Heart left ventricle (tissue), 16 donors: ENCODE results near the gene ADRA1B. TPM values are rescaled to one million over a fixed set of nuclear protein-coding genes. Genes with fewer than 3 reads are reported as not detected.

Source experiments
- ATAC-seq, 4 donors: fragments of 200-7000 bp; cut with Tn5 transposase; one replicate each; pipeline ENCODE4 v1.9.1; 2020 to 2022; ENCODE audit warnings: moderate library complexity in 4 of 4, mild to moderate bottlenecking in 3 of 4, moderate number of reproducible peaks in 1 of 4
- DNase-seq, 5 donors: peaks; one replicate each; pipeline ENCODE4 v3.0.0-alpha.2; 2020
- H3K27ac ChIP-seq, 12 donors: fragments of 200-600 bp; sonication (generic) in 4 of 12; one replicate each; pipeline versions ENCODE4 v1.5.0 to v1.8.0; 2016 to 2022; ENCODE audit warnings: mild to moderate bottlenecking in 2 of 12
- H3K27me3 ChIP-seq, 9 donors: fragments of 200-600 bp; sonication (generic) in 2 of 9; one replicate each; pipeline versions ENCODE4 v1.5.1 to v1.8.0; 2016 to 2022; ENCODE audit warnings: mild to moderate bottlenecking in 3 of 9
- H3K36me3 ChIP-seq, 9 donors: fragments of 200-600 bp; sonication (generic) in 2 of 9; one replicate each; pipeline versions ENCODE4 v1.5.0 to v1.8.0; 2018 to 2022; ENCODE audit warnings: mild to moderate bottlenecking in 2 of 9
- H3K4me1 ChIP-seq, 12 donors: fragments of 200-600 bp; sonication (generic) in 4 of 12; one replicate each; pipeline versions ENCODE4 v1.5.0 to v1.8.0; 2016 to 2022; ENCODE audit warnings: mild to moderate bottlenecking in 3 of 12
- H3K4me3 ChIP-seq, 12 donors: fragments of 200-600 bp; sonication (generic) in 4 of 12; one replicate each; pipeline versions ENCODE4 v1.5.0 to v1.8.0; 2017 to 2022; ENCODE audit warnings: mild to moderate bottlenecking in 9 of 12, moderate library complexity in 4 of 12
- H3K9me3 ChIP-seq, 12 donors: fragments of 200-600 bp; sonication (generic) in 4 of 12; one replicate each; pipeline versions ENCODE4 v1.5.0 to v1.8.0; 2016 to 2022; ENCODE audit warnings: mild to moderate bottlenecking in 1 of 12
- POLR2A ChIP-seq, 2 donors: fragments of 450-650 bp; IDR thresholded peaks; one replicate each; pipeline ENCODE4 v1.6.1; 2017; ENCODE audit warnings: antibody characterized with exemption in 2 of 2, mild to moderate bottlenecking in 2 of 2, moderate library complexity in 2 of 2
- WGBS, 4 donors: extraction: QIAGEN DNeasy Blood & Tissue Kit in 2 of 4; methylation state at CpG; one replicate each; pipeline versions ENCODE4 v1.1.5 to v1.1.7; 2013 to 2018; 5-methylcytosine and 5-hydroxymethylcytosine counted together
- intact Hi-C, 10 donors: fragments of 100-400 bp; cut with DNase I; formaldehyde crosslinking; loops; one replicate each; pipeline versions ENCODE4 v1.11.1 to v1.14.2; 2022
- polyA plus RNA-seq, 2 donors: library from polyadenylated mRNA; stranded (reverse); fragments of 200-250 nt; gene quantifications; one replicate each; pipeline ENCODE4 v1.2.3, GENCODE V29; 2013
- total RNA-seq, 9 donors: library from RNA; depleted of rRNA in 2 of 9; stranded (reverse); fragments of >200 nt in 2 of 9; fragmentation: NEBNext Ultra II Directional in 3 of 9; extraction: Animal tissue kit (Norgen Biotek cat#: 25700) in 3 of 9; gene quantifications; one replicate each; pipeline versions ENCODE4 v1.1.0 to v1.2.4, GENCODE V29; 2016 to 2023
- TF ChIP-seq, protein P1 (sequence below), 12 donors: fragments of 200-600 bp; sonication (generic) in 4 of 12; IDR thresholded peaks; one replicate each; pipeline versions ENCODE4 v1.5.0 to v1.8.0; 2018 to 2022; ENCODE audit warnings: antibody characterized with exemption in 12 of 12, mild to moderate bottlenecking in 5 of 12
- donor health status: ischemic (EF 13 %, LVEDD 7.1; RV severe dilation, severe dysfunction).
- donor health status: healthy with polysubstance abuse.
- donor health status: DM: no; HTN: yes; CAD: no.
- donor health status: DM: no; HTN: no; CAD: no.
- donor health status: ischemic (EF 25% LVEDD 6.9; RV normal size, moderate dysfunction).
- donor health status: ischemic (EF 25% LVEDD 5.7; RV mildly dilated, moderate dysfunction).
- donor health status: healthy.
- donor health status: DM: yes; HTN: yes; CAD: no.
- donor health status: ischemic (EF 35%, LVEDD 5.7; RV mildly dilated, moderate dysfunction).
- donor health status: nonischemic (EF 11% LVEDD 7.7; RV severe dilation, severe dysfunction).
- donor health status: DM: yes; HTN: yes; CAD: no.
- donor health status: PGD.
- donor health status: ischemic (EF 29% LVEDD 5.4; RV normal size, mild dysfunction).
- donor health status: nonischemic (EF 23%, LVEDD 6.1; RV moderate dilation, normal function).

ADRA1B gene
- total and polyA plus RNA-seq, 11 donors, result 0.65 to 5.4 (median 2.3) TPM

DNA sequence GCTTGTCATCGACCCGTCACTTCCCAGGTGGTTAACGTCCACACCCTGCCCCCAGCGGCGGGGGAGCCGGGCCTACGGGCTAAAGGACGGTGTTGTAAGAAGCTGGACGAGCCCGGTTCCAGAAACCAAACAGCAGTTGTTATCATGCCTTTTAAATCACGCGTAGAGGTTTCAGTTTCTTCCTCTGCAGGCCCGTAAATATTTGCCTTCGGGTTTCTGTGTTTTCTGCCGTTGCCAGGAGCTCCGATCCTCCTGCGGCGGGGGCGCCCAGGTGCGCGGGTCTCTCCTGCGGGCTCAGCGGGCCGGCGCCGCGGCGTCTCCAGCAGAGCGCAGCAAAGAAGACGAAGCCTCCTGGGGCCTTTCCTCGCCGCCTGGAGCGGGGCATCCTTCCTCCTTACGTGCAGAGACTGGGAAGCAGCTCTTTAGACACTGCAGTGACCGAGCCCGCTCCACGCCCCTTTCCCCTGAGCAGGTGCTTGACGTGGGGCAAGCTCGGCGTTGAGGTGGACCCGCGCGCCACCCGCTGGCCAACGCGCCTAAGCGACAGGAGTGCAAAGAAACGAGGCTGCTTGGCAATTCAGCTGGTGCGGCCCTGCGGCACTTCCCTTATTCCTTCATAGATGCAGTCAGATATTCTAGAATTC, 70.9 kb downstream of the ADRA1B start:
- ATAC-seq (peak; percentile 66 to 95 (median 92)), DNase-seq (peak; percentile 62 to 84 (median 75))
- intact Hi-C loops, result loop anchor here (1.0 to 10.0 kb wide), 13 partner anchors 460 to 832 kb away; partner anchors contain the start of gene IL12B (in 5 of the 10)
- TF ChIP-seq POLR2A (IDR thresholded peaks at IDR 0.05), result no peak
- TF ChIP-seq, protein P1, sequence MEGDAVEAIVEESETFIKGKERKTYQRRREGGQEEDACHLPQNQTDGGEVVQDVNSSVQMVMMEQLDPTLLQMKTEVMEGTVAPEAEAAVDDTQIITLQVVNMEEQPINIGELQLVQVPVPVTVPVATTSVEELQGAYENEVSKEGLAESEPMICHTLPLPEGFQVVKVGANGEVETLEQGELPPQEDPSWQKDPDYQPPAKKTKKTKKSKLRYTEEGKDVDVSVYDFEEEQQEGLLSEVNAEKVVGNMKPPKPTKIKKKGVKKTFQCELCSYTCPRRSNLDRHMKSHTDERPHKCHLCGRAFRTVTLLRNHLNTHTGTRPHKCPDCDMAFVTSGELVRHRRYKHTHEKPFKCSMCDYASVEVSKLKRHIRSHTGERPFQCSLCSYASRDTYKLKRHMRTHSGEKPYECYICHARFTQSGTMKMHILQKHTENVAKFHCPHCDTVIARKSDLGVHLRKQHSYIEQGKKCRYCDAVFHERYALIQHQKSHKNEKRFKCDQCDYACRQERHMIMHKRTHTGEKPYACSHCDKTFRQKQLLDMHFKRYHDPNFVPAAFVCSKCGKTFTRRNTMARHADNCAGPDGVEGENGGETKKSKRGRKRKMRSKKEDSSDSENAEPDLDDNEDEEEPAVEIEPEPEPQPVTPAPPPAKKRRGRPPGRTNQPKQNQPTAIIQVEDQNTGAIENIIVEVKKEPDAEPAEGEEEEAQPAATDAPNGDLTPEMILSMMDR (IDR thresholded peaks at IDR 0.05), result peak; percentile 38 to 81 (median 64)
- Histone ChIP-seq H3K27ac (no peak overlapping the region), H3K4me3 (peak overlapping the region; percentile 18 to 60 (median 46)), H3K27me3 (peaks cover 0 to 27% (median 2%) of the 10 kb centered on the region in 9 donors), H3K4me1 (peaks cover 0 to 9% (median 4%) of the 10 kb centered on the region in 12 donors), H3K36me3 (no peaks in the 10 kb centered on the region), H3K9me3 (peaks cover 0 to 1% (median 0%) of the 10 kb centered on the region in 12 donors)
- 1 to 3% (median 2%) methylated on average over 36 to 50 of the region's 50 CpGs for WGBS, 4 donors

DNA sequence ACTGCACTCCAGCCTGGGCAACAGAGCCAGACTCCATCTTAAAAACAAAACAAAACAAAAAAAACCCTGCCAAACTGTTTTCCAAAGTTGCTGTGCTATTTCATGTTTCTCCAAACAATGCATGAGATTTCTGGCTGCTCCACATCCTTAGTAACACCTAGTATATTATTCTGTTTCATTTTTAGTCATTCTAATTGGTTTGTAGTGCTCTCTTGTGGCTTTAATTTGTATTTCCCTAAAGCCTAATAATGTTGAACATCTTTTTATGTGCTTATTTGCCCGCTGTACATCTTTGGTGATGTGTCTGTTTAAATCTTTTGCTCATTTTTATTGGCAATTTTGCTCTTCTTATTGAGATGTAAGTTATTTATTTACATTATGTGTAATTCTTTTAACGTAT, 74.2 kb downstream of the ADRA1B start:
- 78 to 87% (median 84%) methylated on average over 2 of the region's 2 CpGs for WGBS, 4 donors
- intact Hi-C loops, result loop anchor here in 1 of 10 donors (10.0 kb wide), 1 partner anchor 836 kb away; no protein-coding TSS in a partner anchor
- peaks cover 0 to 9% (median 4%) of the 10 kb centered on the region in 12 donors for H3K4me1 ChIP-seq
- ATAC-seq, result no peak
- no peak overlapping the region for H3K27ac ChIP-seq
- peaks cover 0 to 27% (median 5%) of the 10 kb centered on the region in 9 donors for H3K27me3 ChIP-seq
- H3K4me3 ChIP-seq, result no peak overlapping the region
- H3K36me3 ChIP-seq, result no peaks in the 10 kb centered on the region
- DNase-seq, result no peak
- peaks cover 0 to 21% (median 6%) of the 10 kb centered on the region in 12 donors for H3K9me3 ChIP-seq
- TF ChIP-seq POLR2A (IDR thresholded peaks at IDR 0.05), result no peak
- TF ChIP-seq, protein P1 (IDR thresholded peaks at IDR 0.05), result peak in 6 of 12 donors; percentile 7 to 16 (median 8)

DNA sequence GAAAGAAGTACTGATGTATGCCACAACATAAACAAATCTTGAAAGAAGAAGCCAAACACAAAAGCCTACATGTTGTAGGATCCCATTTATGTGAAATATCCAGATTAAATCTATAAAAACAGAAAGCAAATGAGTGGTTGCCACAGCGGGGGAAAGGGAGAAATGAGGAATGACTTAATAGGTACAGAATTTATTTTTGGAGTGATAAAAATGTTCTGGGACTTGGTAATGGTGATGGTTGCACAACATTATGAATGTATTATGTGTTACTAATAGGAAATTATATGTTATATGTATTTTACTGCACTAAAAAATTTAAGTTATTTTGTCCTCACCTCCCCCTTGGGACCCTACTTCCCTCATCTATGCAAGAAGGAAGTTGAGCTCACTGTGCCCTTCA, 76.3 kb downstream of the ADRA1B start:
- Histone ChIP-seq H3K9me3 (peaks cover 0 to 21% (median 6%) of the 10 kb centered on the region in 12 donors), H3K4me1 (peaks cover 0 to 2% (median 0%) of the 10 kb centered on the region in 12 donors), H3K27me3 (peaks cover 0 to 18% (median 5%) of the 10 kb centered on the region in 9 donors), H3K4me3 (no peak overlapping the region), H3K27ac (no peak overlapping the region), H3K36me3 (no peaks in the 10 kb centered on the region)
- TF ChIP-seq POLR2A (IDR thresholded peaks at IDR 0.05), result no peak
- TF ChIP-seq, protein P1 (IDR thresholded peaks at IDR 0.05), result no peak
- ATAC-seq (no peak), DNase-seq (no peak)
- intact Hi-C loops, result loop anchor here in 1 of 10 donors (10.0 kb wide), 1 partner anchor 838 kb away; no protein-coding TSS in a partner anchor
- WGBS, 4 donors, result 86 to 95% (median 91%) methylated on average over 1 of the region's 1 CpG

DNA sequence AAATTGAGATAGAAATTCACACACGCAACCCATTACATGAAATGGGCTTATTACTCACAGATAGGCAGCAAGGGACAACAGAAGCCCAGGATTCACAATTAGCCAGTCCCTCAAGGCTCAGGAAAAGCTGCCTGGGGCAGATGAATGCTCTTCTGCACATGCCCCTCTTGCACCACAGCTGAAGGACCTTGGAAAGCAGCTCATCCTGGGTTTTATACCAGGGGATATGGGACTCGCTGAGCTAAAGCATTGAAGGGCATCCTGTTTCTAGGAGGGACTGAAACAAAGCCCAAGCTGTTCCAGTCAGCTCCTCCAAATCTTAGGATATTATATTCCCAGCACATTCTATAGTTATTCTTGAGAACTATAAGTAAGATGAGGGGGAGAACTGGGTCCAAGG, 76.9 kb downstream of the ADRA1B start:
- Histone ChIP-seq H3K4me3 (no peak overlapping the region), H3K9me3 (peaks cover 0 to 21% (median 6%) of the 10 kb centered on the region in 12 donors), H3K36me3 (no peaks in the 10 kb centered on the region), H3K27ac (no peak overlapping the region), H3K27me3 (peaks cover 0 to 18% (median 5%) of the 10 kb centered on the region in 9 donors), H3K4me1 (no peaks in the 10 kb centered on the region)
- no peak for DNase-seq
- 95 to 100% (median 98%) methylated on average over 2 of the region's 2 CpGs for WGBS, 4 donors
- intact Hi-C loops, result loop anchor here in 1 of 10 donors (10.0 kb wide), 1 partner anchor 838 kb away; no protein-coding TSS in a partner anchor
- TF ChIP-seq POLR2A (IDR thresholded peaks at IDR 0.05), result no peak
- TF ChIP-seq, protein P1 (IDR thresholded peaks at IDR 0.05), result no peak
- no peak for ATAC-seq
